GM21576 (cell line): ENCODE measurements around the gene TYROBP.
"Not testable (repeated sequence)": the region's sequence is repeated elsewhere in the genome, so short reads cannot be mapped to it uniquely, and the experiment has no call there.

Experiments used
- ATAC-seq: cut with Tn5 transposase; IDR thresholded peaks from one replicate; pipeline ENCODE4 v1.9.1; 2021; ENCODE audit warnings: mild to moderate bottlenecking, moderate library complexity; ENCODE audit not compliant: unreplicated experiment

TYROBP gene

DNA sequence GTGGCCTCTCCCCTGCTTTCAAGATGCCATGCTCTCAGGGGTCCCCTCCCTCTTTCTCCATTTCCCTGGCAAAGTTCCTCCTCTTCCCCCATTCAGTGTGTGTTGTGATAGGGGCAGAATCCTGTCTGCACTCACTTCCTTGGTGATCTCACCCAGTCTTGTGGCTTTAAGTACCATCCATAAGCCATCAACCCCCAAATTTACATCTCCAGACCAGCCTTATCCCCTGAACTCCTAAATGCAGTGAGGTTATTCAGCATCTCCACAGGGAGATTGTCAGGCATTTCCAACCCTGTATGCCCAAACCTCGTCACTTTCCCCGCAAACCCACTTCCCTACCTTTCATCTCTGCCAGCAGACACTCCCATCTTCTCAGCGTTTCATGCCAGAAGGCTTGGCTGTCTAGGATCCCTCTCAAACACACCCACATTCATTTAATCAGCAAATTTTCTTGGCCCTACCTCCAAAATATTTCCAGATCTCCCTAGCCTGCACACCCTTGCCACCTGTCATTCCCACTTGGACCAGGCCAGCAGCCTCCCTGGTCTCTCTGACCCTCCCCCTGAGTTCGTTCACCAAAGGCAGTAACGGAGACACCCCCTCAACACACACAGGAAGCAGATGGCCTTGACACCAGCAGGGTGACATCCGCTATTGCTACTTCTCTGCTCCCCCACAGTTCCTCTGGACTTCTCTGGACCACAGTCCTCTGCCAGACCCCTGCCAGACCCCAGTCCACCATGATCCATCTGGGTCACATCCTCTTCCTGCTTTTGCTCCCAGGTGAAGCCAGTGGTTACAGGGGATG, 6.0 kb downstream of the TYROBP start, which contains the start of gene HCST:
HCST (plus strand) TSS at position 676 of the 808 bp plus-strand sequence; CDS start at position 741, 65 bp downstream.
- no peak for ATAC-seq

DNA sequence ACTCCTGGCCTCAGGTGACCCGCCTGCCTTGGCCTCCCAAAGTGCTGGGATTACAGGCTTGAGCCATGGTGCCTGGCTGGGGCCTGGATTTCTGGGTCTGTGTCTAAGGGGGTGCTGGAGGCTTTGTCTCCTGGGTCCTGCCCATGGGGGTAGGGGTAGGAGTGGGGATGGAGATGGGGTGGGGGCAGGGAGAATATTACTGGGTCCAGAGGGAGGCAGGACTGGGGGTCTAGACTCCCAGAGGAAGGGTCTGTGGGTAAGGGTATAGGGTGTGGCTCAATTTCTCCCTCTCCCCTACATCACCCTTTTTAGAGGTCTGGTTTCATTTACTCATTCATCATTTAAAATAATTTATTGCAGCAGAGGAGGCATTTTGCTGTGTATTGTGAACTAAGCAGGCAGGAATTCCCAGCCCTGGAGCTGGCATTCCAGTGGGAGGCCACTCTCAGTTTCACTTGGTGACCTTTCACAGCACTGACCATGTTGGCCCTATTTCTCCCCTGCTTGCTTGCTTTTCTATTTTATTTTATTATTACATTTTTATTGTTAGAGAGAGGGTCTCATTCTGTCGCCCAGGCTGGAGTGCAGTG, 6.9 kb downstream of the TYROBP start:
- ATAC-seq: no peak

DNA sequence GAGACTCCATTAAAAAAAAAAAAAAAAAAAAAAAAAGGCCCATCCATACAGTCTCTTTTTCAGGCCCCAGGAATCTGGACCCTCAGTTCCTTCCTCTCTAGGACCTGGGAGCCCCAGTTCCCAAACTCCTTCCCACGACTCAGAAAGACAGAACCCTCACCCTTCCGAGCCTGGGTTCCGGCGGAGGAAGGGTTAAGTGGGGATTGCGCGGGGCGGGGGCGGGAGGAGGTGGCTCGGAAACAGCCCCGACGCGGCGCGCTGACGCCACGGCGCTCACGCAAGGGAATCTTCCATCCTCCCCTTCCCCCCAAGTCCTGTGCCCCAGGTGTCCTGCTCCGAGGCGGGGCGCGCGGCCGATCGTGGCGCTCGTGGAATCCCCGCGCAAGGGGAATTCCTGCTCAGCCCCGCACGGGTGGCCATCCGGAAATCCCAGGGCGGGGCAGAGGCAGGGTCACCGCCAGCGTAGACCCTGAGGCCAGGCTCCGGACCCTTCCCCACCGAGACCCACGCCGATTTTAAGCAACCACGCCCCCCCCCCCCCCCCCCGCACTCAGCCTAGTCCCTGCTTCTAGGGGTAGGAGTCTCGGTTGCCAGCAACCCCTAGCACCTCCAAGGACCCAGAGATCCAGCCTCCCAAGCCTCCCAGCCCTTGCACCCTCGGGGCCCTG, 8.4 kb downstream of the TYROBP start:
- ATAC-seq: peak; percentile 33

DNA sequence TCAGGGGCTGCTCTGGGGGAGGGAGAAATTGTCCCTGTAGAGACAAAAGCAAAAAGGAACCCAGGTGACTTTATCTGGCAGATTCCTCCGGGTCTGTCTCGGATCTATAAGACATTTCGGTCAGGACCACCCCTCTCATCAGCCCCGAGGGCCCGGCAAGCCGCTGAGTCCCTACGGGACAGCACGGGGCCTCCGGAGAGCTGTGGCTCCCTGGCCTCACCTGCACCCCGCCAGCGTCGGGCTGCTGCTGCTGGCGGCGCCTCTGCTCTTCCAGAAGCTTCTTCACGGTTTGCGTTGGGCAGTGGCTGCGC, 9.6 kb downstream of the TYROBP start:
- ATAC-seq: no peak

DNA sequence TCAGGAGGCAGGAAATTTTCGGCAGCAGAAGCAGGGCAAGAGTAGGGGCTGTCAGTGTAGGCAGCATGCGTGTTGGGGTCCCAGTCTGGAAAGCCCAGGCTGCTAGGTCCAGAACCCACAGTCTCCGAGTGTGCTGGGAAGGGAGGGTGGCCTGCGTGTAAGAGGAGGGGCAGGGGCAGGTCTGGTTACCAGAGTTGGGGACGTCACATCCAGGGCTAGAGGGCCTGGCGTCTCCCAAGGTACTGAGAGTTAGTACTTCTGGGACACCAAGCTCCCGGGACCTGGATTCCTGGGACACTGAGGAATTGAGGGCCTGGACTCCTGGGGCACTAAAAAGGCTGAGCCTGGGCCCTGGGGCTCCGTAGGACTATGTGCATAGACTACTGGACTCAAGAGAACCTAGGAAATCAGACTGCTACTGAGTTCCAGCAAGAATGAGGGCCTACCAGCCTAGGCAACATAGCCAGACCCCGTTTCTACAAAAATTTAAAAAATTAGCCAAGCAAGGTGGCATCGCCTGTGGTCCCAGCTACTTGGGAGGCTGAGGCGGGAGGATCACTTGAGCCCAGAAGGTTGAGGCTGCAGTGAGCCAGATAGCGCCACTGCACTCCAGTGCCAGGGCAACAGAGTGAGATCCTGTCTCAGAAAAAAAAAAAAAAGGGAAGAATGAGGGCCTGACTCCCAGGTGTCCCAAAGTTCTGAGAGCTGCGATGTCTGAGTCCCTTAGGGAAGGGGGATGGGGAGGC, 10.2 kb downstream of the TYROBP start:
- no peak for ATAC-seq

DNA sequence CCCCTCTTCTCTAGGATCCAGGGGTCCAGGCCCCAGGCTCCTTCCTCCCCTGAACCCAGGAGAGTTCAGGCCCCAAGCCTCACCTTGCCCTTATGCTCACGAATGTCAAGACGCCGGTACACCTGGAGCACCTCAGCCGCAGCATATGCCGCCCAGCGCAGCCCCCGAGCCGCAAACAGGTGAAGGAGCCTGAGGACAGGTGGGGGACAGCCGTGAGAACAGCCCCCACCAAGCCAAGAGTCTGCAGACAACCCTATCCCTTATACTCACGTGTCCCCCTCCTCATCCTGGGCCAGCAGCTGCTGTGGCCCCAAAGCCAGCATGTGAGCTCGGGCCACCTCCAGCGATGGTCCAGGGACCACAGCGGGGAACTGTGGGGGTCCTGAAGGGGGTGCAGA, 11.5 kb downstream of the TYROBP start:
- no peak for ATAC-seq

DNA sequence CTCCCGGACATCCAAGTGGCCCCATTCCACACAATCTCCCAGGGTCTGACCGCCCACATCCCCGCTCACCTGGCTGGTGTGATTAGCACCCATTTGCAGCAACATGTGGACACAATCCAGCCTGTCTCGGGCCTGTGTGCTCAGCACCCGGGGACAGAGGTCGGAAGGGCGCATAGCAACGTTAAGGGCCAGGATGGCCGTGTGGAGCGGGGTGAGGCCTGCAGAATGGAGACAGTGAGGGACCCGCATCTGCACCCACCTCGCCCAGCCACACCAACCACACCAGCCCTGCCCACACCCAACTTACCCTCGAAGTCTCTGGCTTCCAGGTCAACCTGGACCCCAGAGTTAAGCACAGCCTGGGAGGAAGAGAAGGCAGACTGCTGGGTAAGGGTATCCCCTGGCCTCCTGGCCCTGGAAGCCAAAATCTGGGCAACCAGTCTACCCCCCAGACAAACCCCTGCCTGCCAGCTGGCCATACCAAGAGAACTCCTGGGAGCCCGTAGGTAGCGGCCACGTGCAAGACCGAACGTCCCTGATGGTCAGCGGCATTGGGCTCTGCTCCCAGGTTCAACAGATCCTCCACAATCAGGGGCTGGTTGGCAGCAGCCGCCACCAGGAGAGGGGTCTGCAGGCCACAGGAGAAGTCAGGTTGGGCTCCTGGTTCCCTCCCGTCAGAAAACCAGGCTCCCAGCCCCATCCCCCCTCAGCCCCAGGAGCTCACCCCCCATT, 12.0 kb downstream of the TYROBP start:
- no peak for ATAC-seq

DNA sequence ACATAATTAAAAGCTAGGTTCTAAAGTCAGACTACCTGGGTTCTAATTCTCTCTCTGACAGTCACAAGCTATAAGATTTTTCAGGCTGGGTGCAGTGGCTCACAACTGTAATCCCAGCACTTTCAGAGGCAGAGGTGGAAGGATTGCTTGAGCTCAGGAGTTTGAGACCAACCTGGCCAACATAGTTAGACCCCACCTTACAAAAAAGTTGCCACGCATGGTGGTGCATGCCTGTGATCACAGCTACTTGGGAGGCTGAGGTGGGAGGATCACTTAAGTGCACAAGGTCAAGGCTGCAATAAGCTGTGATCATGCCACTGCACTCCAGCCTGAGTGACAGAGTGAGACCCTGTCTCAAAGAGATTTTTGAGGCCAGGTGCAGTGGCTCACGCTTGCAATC, 13.8 kb downstream of the TYROBP start:
- no peak for ATAC-seq

DNA sequence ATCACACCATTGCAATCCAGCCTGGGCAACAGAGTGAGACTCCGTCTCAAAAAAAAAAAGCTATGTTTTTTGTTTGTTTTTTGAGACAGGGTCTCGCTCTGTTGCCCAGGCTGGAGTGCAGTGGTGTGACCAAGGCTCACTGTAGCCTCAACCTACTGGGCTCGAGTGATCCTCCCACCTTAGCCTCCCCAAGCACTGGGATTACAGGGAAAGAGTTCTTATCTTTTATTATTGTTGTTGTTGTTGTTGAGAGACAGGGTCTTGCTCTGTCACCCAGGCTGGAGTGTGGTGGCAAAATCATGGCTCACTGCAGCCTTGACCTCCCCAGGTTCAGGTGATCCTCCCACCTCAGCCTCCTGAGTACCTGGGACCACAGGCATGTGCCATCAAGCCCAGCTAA, 16.3 kb downstream of the TYROBP start:
- ATAC-seq: not testable (repeated sequence)

DNA sequence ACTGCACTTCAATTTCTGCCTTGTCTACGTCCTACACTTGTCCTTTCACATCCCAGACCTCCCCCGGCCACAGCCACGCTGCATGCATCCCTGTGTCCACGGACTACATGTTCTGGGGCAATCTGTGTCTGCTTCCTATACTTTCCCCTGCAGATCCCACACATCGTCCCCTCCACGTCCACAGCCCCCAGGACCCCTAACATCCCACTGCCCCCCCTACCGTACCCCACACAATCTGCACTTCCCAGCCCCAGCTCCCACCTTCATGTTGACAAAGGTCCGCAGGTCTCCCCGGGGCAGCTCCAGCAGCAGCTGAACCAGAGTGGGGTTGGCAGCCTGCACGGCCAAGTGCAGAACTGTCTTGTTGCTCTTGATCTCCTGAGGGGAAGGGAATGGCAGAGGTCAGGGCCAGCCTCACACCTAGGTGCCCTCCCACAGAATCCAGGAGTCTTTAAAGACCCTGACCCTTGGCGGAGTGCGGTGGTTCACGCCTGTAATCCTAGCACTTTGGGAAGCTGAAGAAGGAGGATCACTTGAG, 17.9 kb downstream of the TYROBP start:
- no peak for ATAC-seq

DNA sequence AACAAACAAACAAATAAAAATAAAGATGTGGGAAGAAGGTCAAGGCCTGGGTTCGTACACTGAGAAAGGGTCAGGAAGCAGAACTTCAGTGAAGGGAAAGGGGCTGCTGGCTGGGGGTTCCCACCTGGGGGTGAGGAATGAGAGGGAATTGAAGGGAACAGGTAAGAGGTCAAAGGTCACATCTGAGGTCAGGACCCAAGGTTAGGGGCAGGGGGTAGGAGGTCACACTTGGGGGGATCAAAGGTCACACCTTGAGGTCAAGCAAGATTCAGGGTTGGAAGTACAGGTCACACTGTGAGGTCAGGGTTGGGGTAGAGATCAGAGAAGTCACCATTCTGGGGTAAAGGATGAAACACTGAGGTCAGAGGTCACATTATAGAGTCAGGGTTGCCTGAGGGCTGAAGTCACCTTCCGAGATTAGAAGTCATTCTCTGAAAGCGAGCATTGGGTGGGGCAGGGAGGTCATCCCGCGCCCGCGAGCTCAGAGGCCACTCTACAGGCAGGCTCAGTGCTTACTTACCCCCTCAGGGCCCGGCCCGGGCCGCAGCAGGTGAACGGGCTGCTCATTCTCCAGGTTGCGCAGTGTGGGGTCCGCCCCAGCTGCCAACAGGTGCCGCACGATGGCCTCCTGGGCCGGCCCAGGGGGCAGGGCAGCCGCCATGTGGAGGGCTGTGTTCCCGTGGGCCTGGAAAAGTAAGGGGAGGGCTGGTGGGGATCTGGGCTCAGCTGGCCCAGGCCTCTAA, 18.6 kb downstream of the TYROBP start:
- no peak for ATAC-seq

DNA sequence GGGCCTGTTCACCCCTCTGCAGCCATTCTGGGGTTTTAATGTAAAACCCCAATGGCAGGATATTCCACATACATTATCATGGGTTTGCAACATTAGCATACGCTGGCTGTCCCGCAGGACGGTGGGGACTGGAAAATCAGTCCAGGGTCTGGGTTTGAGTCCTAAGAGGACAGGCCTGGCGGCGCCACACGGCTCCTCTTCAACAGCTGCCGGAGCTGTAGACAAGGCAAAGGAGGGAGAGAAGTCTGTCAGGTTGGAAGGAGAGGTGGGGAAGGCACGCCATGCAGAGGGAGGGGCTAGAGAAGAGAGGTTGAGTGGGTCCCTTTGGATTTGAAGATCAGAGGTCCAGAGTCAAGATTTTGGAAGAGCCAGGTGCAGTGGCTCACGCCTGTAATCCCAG, 19.7 kb downstream of the TYROBP start:
- no peak for ATAC-seq

DNA sequence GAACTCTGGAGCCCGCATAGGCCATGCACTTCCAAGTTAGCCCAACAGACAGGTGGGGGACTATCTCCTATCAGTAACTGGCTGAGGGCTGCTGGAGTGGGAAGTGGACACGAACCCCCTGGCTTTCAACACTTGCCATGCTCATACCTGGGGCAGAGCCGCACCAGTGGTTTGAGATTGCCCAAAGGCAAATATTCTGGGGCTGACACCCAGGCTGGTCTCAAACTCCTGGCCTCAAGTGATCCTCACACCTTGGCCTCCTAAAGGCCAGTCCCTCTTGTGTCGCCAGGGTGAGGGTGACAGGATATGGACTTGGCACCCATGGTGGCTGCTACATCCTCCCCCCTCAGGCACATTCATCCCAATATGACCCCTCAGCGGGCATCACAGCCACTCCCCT, 20.9 kb downstream of the TYROBP start:
- ATAC-seq: no peak

DNA sequence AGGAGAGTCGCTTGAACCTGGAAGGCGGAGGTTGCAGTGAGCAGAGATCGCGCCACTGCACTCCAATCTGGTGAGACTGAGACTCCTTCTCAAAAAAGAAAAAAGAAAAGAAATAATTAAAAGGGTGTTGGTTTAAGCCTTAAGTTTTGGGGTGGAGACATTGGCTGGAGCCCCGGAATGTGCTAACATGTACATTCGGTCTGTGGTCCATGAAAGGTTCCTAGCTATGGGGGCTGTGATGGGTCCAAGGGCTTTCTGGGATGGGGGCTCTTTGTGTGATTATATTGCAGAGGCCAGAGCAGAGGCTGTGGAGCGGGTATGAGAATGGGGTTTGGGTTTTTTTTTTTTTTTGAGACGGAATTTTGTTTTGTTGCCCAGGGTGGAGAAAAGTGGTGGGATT, 22.2 kb downstream of the TYROBP start:
- ATAC-seq: no peak

DNA sequence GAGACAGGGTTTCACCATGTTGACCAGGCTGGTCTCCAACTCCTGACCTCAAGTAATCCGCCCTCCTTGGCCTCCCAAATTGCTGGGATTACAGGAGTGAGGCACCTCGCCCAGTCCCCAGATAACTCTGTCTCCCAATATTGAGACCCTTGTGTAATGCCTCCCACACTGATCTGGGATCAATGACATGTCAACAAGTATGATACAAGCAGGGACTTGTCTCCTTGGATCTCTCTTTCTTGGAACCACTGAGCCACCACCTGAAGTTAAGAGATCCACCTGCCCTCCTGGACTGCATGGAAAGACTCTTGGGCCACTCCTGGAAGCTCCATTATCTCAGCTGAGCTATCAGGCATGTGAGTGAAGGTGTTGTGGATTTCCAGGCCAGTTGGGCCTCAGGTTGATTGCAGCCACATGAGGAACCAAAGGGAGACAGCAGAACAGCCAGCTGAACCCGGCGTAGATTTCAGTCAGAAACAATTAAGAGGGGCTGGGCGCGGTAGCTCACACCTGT, 22.8 kb downstream of the TYROBP start:
- ATAC-seq: no peak

DNA sequence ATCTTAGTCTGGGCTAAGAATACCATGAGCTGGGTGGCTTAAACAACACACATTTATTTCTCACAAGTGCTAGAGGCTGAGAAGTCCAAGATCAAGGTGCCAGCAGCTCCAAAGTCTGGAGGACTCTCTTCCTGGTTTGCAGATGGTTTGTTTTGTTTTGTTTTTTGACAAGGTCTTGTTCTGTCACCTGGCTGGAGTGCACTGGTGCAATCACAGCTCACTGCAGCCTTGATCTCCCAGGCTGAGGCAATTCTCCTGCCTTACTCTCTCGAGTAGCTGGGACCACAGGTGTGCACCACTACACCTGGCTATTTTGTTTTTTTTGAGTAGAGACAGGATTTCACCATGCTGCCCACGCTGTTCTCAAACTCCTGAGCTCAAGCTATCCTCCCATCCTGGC, 24.2 kb downstream of the TYROBP start:
- ATAC-seq: no peak

DNA sequence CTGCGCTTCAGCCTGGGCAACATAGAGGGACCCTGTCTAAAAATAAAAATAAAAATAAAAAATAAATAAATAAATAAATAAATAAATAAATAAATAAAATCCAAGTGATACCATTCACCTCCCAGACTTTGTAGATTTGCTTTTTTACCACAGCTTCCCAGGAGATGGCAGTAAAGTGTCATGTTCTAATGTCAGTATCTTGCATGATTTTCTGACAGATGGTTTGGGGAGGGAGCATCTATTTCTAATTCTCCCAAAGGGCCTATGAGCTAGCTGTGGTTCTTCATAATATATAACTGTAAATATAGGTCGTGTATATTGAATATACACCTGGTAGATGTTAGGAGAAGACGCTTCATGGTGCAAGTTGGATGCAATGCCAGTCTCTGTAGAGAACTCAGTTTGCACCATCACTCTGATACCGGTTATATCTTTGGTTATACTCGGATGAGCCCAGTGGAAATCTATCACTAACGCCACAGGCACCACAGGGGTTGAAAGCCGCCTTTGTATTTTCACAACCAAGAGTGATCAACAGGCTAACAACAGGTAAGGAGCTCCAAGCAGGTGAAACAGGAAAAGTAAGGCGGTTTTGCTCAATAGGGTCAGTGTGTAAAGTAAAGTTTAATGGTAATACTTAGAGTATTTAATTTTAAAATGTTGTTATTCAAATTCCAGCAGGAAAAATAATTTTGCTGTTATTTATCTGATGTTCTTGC, 25.8 kb downstream of the TYROBP start:
- no peak for ATAC-seq

DNA sequence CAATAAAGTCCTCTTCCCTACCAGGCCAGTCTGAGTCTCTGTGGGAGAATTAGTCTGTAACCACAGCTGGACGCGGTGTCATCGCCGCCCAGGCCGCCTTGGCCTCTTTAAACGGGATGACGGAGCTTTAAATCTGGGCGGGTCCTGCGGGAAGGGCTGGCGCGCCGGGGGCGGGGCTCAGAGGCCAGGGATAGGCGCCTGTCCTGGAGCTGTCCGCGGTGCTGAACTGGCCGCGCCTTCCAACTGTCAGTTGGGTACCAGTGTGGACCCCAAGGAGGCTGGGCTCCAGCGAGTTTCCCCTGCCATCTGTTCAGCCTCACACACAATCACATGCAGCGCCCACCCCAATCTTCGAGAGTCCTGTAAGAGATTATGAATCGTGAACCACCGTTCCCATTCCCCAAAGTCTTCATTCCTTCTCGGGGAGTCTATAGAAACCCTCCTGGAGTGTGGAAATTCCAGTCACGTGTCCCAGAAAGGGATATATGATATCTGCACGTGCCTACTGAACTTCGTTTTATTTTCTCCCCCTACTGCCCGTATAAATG, 28.3 kb downstream of the TYROBP start:
- no peak for ATAC-seq

DNA sequence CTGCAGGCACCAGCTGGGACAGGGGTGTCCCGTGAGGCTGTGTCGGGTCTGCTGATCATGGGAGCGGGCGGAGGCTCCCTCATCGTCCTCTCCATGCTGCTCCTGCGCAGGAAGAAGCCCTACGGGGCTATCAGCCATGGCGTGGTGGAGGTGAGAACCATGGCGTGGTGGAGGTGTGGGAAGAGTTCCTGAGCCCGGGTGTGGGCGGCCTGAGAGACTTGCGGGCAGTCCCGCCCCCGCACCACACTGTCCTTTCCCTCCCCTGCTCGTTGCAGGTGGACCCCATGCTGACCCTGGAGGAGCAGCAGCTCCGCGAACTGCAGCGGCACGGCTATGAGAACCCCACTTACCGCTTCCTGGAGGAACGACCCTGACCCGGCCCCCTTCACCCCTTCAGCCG, 29.0 kb downstream of the TYROBP start:
- no peak for ATAC-seq
